GM12891 (cell line): ENCODE results near the gene ZNF382.

Experiments
- POLR2A ChIP-seq: IDR thresholded peaks from 2 replicates; pipeline ENCODE4 v1.6.1; 2011; ENCODE audit warnings: low read depth, low read length, control low read depth
- POLR2AphosphoS5 ChIP-seq: IDR thresholded peaks from 2 replicates; pipeline ENCODE4 v1.6.1; 2011; ENCODE audit warnings: low read depth, low read length, control low read depth

DNA sequence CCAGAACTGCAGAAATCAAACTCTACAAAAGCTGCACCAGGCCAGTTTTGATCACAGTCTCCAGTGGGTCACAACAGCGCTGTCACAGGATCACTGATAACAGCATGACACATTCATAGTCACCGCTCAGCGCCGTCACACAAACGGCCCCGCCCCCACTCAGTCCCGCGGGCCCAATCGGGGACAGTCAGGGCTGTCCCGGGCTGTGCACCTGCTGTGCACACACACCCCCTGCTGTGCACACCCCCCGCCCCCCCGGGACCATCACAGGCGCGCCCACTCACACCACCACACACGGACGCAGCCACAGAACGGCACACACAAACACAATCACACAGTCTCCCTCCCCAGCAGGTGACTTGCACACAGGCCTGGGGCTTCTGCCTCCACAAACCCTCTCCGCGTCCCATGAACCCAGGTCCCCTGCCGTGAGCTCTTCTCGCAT is 435 bp upstream of the ZNF382 start:
- TF ChIP-seq POLR2A (no peak), POLR2AphosphoS5 (no peak)
